ENCODE data around the gene NKAIN1.

- no peak for TF ChIP-seq CTCF (IDR thresholded peaks at IDR 0.05)
- no peak for TF ChIP-seq POLR2A (IDR thresholded peaks at IDR 0.05)
Observed at GRCh38 chr1:31244326-31244725, 4.6 kb upstream of the NKAIN1 start.
